IMR-90 (cell line): ENCODE measurements around the gene KIF3A. TPM values are rescaled to one million over a fixed set of nuclear protein-coding genes. Genes with fewer than 3 reads are reported as not detected.

Experiments used
- ATAC-seq: fragments of 200-7000 bp; cut with Tn5 transposase; 2 replicates; pipeline ENCODE4 v1.9.1; 2020; ENCODE audit warnings: low read depth, mild to moderate bottlenecking, moderate library complexity
- BruUV-seq: library from RNA; stranded (reverse); fragments of 400-500 nt; replicated peaks from 2 replicates; lab custom pipeline; 2021; lab: Mats Ljungman, UMichigan
- CTCF ChIA-PET: fragments of 300-600 bp; formaldehyde crosslinking; extraction: SDS; loops from one replicate; lab custom pipeline; 2021; ENCODE audit warnings: antibody characterized with exemption; lab: Yijun Ruan, JAX
- POLR2A ChIA-PET: fragments of 300-600 bp; sonication (Branson Sonifier 250); formaldehyde crosslinking; loops from one replicate; lab custom pipeline; 2022; ENCODE audit warnings: antibody characterized with exemption; ENCODE audit not compliant: unreplicated experiment; lab: Charles Lee
- DNase-seq: peaks from one replicate; pipeline ENCODE4 v3.0.0; 2013
- H2AFZ ChIP-seq: replicated peaks from 2 replicates; pipeline ENCODE3; 2013; ENCODE audit warnings: low read length, mild to moderate bottlenecking; ENCODE audit not compliant: poor library complexity
- H2AK5ac ChIP-seq: 2 replicates; pipeline ENCODE4 v1.6.1; 2013; ENCODE audit warnings: low read depth, low read length, inconsistent platforms
- H2AK9ac ChIP-seq: replicated peaks from 2 replicates; pipeline ENCODE3; 2013; ENCODE audit warnings: mild to moderate bottlenecking, low read depth, low read length, moderate library complexity; ENCODE audit not compliant: poor library complexity
- H2BK120ac ChIP-seq: 2 replicates; pipeline ENCODE4 v1.6.1; 2013; ENCODE audit warnings: low read depth, low read length, inconsistent platforms
- H2BK15ac ChIP-seq: 3 replicates; pipeline ENCODE4 v1.6.1; 2013; ENCODE audit warnings: low read depth, low read length, inconsistent platforms
- H2BK20ac ChIP-seq: 2 replicates; pipeline ENCODE4 v1.6.1; 2013; ENCODE audit warnings: low read depth, mild to moderate bottlenecking, inconsistent platforms, low read length, moderate library complexity
- H2BK5ac ChIP-seq: 2 replicates; pipeline ENCODE4 v1.6.1; 2013; ENCODE audit warnings: mild to moderate bottlenecking, low read depth, low read length, inconsistent platforms; ENCODE audit not compliant: poor library complexity, severe bottlenecking
- H3K14ac ChIP-seq: replicated peaks from 2 replicates; pipeline ENCODE4 v1.6.1; 2013; ENCODE audit warnings: low read depth, low read length, inconsistent platforms
- H3K18ac ChIP-seq: 2 replicates; pipeline ENCODE4 v1.6.1; 2013; ENCODE audit warnings: low read depth, low read length, control low read depth
- H3K23ac ChIP-seq: 2 replicates; pipeline ENCODE4 v1.6.1; 2013; ENCODE audit warnings: low read depth, low read length, inconsistent platforms
- H3K27ac ChIP-seq: 2 replicates; pipeline ENCODE4 v1.5.1; 2013; ENCODE audit warnings: mild to moderate bottlenecking, control low read depth, low read length; ENCODE audit not compliant: insufficient read depth
- H3K27me3 ChIP-seq: 2 replicates; pipeline ENCODE4 v1.6.1; 2013; ENCODE audit warnings: low read length; ENCODE audit not compliant: control insufficient read depth, insufficient read depth
- H3K36me3 ChIP-seq: 2 replicates; pipeline ENCODE4 v1.6.1; 2013; ENCODE audit warnings: low read length, mixed read lengths; ENCODE audit not compliant: control insufficient read depth, insufficient read depth
- H3K4ac ChIP-seq: 2 replicates; pipeline ENCODE4 v1.6.1; 2013; ENCODE audit warnings: low read depth, low read length, inconsistent platforms
- H3K4me1 ChIP-seq: 2 replicates; pipeline ENCODE4 v1.6.1; 2013; ENCODE audit warnings: low read length, mixed read lengths; ENCODE audit not compliant: control insufficient read depth, insufficient read depth
- H3K4me2 ChIP-seq: 2 replicates; pipeline ENCODE4 v1.6.1; 2013; ENCODE audit warnings: low read depth, mild to moderate bottlenecking, control low read depth, low read length, moderate library complexity
- H3K4me3 ChIP-seq: 2 replicates; pipeline ENCODE4 v1.5.1; 2013; ENCODE audit warnings: low read depth, mild to moderate bottlenecking, control low read depth, low read length, moderate library complexity; ENCODE audit not compliant: insufficient read depth
- H3K56ac ChIP-seq: 2 replicates; pipeline ENCODE4 v1.6.1; 2013; ENCODE audit warnings: low read length, inconsistent platforms; ENCODE audit not compliant: insufficient read depth; ENCODE audit errors: extremely low read depth
- H3K79me1 ChIP-seq, 2 experiments: 2 replicates each; pipeline ENCODE4 v1.6.1; 2013; ENCODE audit warnings: low read length in 2 of 2, inconsistent platforms in 1 of 2, low read depth in 1 of 2
- H3K9ac ChIP-seq: 2 replicates; pipeline ENCODE4 v1.6.1; 2013; ENCODE audit warnings: low read depth, low read length, control low read depth
- H3K9me1 ChIP-seq: 2 replicates; pipeline ENCODE4 v1.6.1; 2013; ENCODE audit warnings: low read length, inconsistent platforms; ENCODE audit not compliant: insufficient read depth
- H3K9me3 ChIP-seq: 2 replicates; pipeline ENCODE4 v1.6.1; 2013; ENCODE audit warnings: low read length; ENCODE audit not compliant: control insufficient read depth, insufficient read depth
- H4K20me1 ChIP-seq: 2 replicates; pipeline ENCODE4 v1.6.1; 2013; ENCODE audit warnings: low read length, inconsistent platforms; ENCODE audit not compliant: insufficient read depth
- H4K5ac ChIP-seq: 2 replicates; pipeline ENCODE4 v1.6.1; 2013; ENCODE audit warnings: mild to moderate bottlenecking, low read depth, low read length, control low read depth
- H4K8ac ChIP-seq, 2 experiments: 2 replicates each; pipeline ENCODE4 v1.6.1; 2013; ENCODE audit warnings: low read depth in 2 of 2, low read length in 2 of 2, control low read depth in 1 of 2, inconsistent platforms in 1 of 2
- H4K91ac ChIP-seq: 2 replicates; pipeline ENCODE4 v1.6.1; 2013; ENCODE audit warnings: low read depth, low read length, inconsistent platforms; ENCODE audit not compliant: insufficient read depth
- CEBPB ChIP-seq: IDR thresholded peaks from 2 replicates; pipeline ENCODE4 v1.6.1; 2012; ENCODE audit warnings: low read depth, low read length, improper control_type of control experiment
- FOS ChIP-seq: fragments of 150-350 bp; IDR thresholded peaks from 2 replicates; pipeline ENCODE4 v1.6.1; 2016; ENCODE audit warnings: low read depth, low read length
- MAFK ChIP-seq: IDR thresholded peaks from 2 replicates; pipeline ENCODE4 v1.6.1; 2012; ENCODE audit warnings: low read depth, low read length, improper control_type of control experiment
- MXI1 ChIP-seq: IDR thresholded peaks from 2 replicates; pipeline ENCODE4 v1.6.1; 2012; ENCODE audit warnings: low read depth, mild to moderate bottlenecking, low read length, moderate library complexity, borderline replicate concordance
- POLR2A ChIP-seq: IDR thresholded peaks from 2 replicates; pipeline ENCODE4 v1.6.1; 2012; ENCODE audit warnings: mild to moderate bottlenecking, low read depth, low read length
- RAD21 ChIP-seq: IDR thresholded peaks from 2 replicates; pipeline ENCODE4 v1.6.1; 2012; ENCODE audit warnings: low read length, improper control_type of control experiment
- RFX5 ChIP-seq: IDR thresholded peaks from 2 replicates; pipeline ENCODE4 v1.8.0; 2012; ENCODE audit warnings: low read depth, mild to moderate bottlenecking, low read length, moderate library complexity
- SMC3 ChIP-seq: fragments of 150-350 bp; IDR thresholded peaks from 2 replicates; pipeline ENCODE4 v1.6.1; 2016; ENCODE audit warnings: low read depth, mild to moderate bottlenecking, antibody characterized with exemption, low read length, moderate library complexity
- WGBS, 2 experiments: methylation state at CpG; one replicate each; pipeline versions ENCODE4 v1.1.5 to v1.1.7; 2013; ENCODE audit warnings: missing lambda C conversion rate in 2 of 2; ENCODE audit not compliant: insufficient read length in 1 of 2; ENCODE audit errors: extremely low coverage in 2 of 2; 5-methylcytosine and 5-hydroxymethylcytosine counted together
- dilution Hi-C: fragments of 300-500 bp; cut with HindIII; formaldehyde crosslinking; loops from one replicate; pipeline ENCODE4 v1.14.3; 2018; ENCODE audit warnings: low sequenced_read_pairs; ENCODE audit not compliant: unreplicated experiment
- in situ Hi-C: fragments of 300-500 bp; cut with MboI; formaldehyde crosslinking; loops from 3 replicates; pipeline ENCODE4 v1.14.3; 2019; ENCODE audit warnings: low sequenced_read_pairs, inconsistent platforms, mixed read lengths
- intact Hi-C: fragments of 100-400 bp; cut with micrococcal nuclease; formaldehyde crosslinking; loops from 2 replicates; pipeline ENCODE4 v1.10.0; 2022
- polyA plus RNA-seq, 3 experiments: library from polyadenylated mRNA; depleted of rRNA; stranded (reverse); fragments of >200 nt; gene quantifications; 2 replicates each; pipeline ENCODE4 v1.2.3, GENCODE V29; 2012; ENCODE audit warnings: low replicate concordance in 1 of 3
- total RNA-seq: library from RNA; depleted of rRNA; stranded (reverse); fragments of >200 nt; gene quantifications from 2 replicates; pipeline ENCODE4 v1.2.3, GENCODE V29; 2012
- TF ChIP-seq, protein P1 (sequence below): fragments of 150-350 bp; IDR thresholded peaks from 2 replicates; pipeline ENCODE4 v1.6.1; 2017; ENCODE audit warnings: mild to moderate bottlenecking, antibody characterized with exemption, low read length, low read depth

KIF3A gene
- total and polyA plus RNA-seq, 2 of the 4 experiments (the other 2 are of a cell fraction): 4.3 to 4.5 TPM

DNA sequence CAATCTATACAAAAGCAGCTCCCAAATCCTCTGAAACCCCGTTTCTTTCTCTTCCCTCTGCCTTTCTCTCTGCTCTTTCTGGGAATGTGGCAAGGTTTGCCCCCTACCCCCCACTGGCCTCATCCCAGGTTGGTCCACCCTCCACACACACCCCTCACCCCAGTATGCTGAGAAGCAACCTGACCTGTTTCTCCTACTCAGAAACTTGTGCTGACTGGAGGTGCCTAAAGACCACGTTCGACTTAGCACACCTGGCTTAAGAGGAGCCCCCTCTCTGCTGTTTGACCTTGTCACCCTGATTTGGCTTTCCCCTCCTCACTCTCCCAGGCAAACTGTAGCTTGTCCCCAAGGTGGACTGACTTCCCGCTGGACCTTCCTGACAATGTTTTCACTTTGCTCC lies 40.8 kb upstream of the KIF3A start:
- no peak overlapping the region; the same call in 2 of the 3 replicates for H2BK15ac ChIP-seq
- peak overlapping the region; percentile 59 for H2AK9ac ChIP-seq
- intact Hi-C loops: no loop called here
- peak overlapping the region; percentile 54 for H3K14ac ChIP-seq
- in situ Hi-C loops: no loop called here
- no TSS peak for BruUV-seq
- H2AK5ac ChIP-seq: peak overlapping the region; percentile 75; the same call in 1 of the 2 replicates
- H3K79me1 ChIP-seq: peaks cover 23 to 44% of the 10 kb centered on the region in 2 experiments
- peak overlapping the region; percentile 78 to 95; a peak in 3 of 4 replicates for H4K8ac ChIP-seq
- H4K91ac ChIP-seq: peak overlapping the region; percentile 78; the same call in 1 of the 2 replicates
- H2BK20ac ChIP-seq: no peak overlapping the region
- peaks cover 25% of the 10 kb centered on the region for H3K9me1 ChIP-seq
- H2BK5ac ChIP-seq: no peak overlapping the region
- CTCF ChIA-PET: interaction anchor here (1.5 kb wide), 1 partner anchor 42 kb away, joined by 3 read pairs; no protein-coding TSS in a partner anchor
- no peak overlapping the region for H3K27ac ChIP-seq
- no peak for DNase-seq
- H3K4me1 ChIP-seq: peaks cover 17% of the 10 kb centered on the region
- H3K18ac ChIP-seq: no peak overlapping the region
- no peaks in the 10 kb centered on the region for H3K36me3 ChIP-seq
- H3K27me3 ChIP-seq: no peaks in the 10 kb centered on the region
- H4K20me1 ChIP-seq: peaks cover 20% of the 10 kb centered on the region
- POLR2A ChIA-PET: no interaction called here
- H2AFZ ChIP-seq: peak overlapping the region; percentile 98
- H3K9me3 ChIP-seq: no peaks in the 10 kb centered on the region
- H3K23ac ChIP-seq: peak overlapping the region; percentile 90
- H3K4me2 ChIP-seq: peak overlapping the region; percentile 79
- no peak overlapping the region for H3K9ac ChIP-seq
- 28% methylated on average over 2 of the region's 4 CpGs; no CpG with 5 or more reads in 1 of the 2 experiments for WGBS, 2 experiments
- H2BK120ac ChIP-seq: no peak overlapping the region
- TF ChIP-seq FOS: no peak
- no peak for TF ChIP-seq POLR2A
- no peak for TF ChIP-seq RAD21
- TF ChIP-seq RFX5: no peak
- no peak for TF ChIP-seq CEBPB
- TF ChIP-seq, protein P1, sequence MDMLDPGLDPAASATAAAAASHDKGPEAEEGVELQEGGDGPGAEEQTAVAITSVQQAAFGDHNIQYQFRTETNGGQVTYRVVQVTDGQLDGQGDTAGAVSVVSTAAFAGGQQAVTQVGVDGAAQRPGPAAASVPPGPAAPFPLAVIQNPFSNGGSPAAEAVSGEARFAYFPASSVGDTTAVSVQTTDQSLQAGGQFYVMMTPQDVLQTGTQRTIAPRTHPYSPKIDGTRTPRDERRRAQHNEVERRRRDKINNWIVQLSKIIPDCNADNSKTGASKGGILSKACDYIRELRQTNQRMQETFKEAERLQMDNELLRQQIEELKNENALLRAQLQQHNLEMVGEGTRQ: no peak
- TF ChIP-seq MAFK: no peak
- TF ChIP-seq MXI1: no peak
- no peak for TF ChIP-seq SMC3
- dilution Hi-C loops: no loop called here
- H4K5ac ChIP-seq: peak overlapping the region; percentile 1; the same call in 1 of the 2 replicates
- ATAC-seq: no peak
- H3K4ac ChIP-seq: peak overlapping the region; percentile 82
- no peak overlapping the region for H3K4me3 ChIP-seq
- H3K56ac ChIP-seq: no peak overlapping the region
